Loucy (cell line): ENCODE measurements around the gene USP22.

Source experiments
- H2AFZ ChIP-seq: fragments of 200-600 bp; sonication (generic); 2 replicates; pipeline ENCODE4 v1.6.0; 2016; ENCODE audit warnings: antibody characterized with exemption, mild to moderate bottlenecking, low read length, moderate library complexity
- H3F3A ChIP-seq: fragments of 200-600 bp; 2 replicates; pipeline ENCODE4 v1.6.0; 2016; ENCODE audit warnings: antibody characterized with exemption, low read depth, mild to moderate bottlenecking
- H3K27me3 ChIP-seq: fragments of 200-600 bp; sonication (generic); 2 replicates; pipeline ENCODE4 v1.6.1; 2014; ENCODE audit warnings: low read length, mild to moderate bottlenecking; ENCODE audit not compliant: insufficient read depth, poor library complexity, severe bottlenecking
- H3K36me3 ChIP-seq: fragments of 200-600 bp; sonication (generic); 2 replicates; pipeline ENCODE4 v1.6.1; 2016; ENCODE audit warnings: low read length; ENCODE audit not compliant: insufficient read depth
- H3K4me1 ChIP-seq: fragments of 200-600 bp; sonication (generic); 2 replicates; pipeline ENCODE4 v1.5.1; 2014; ENCODE audit warnings: low read length, mild to moderate bottlenecking; ENCODE audit not compliant: insufficient read depth, poor library complexity, severe bottlenecking
- H3K4me2 ChIP-seq: fragments of 200-600 bp; sonication (generic); 2 replicates; pipeline ENCODE4 v1.6.0; 2014; ENCODE audit warnings: antibody characterized with exemption, low read length, low read depth, mild to moderate bottlenecking; ENCODE audit not compliant: poor library complexity, severe bottlenecking
- H3K4me3 ChIP-seq: fragments of 200-600 bp; sonication (generic); 2 replicates; pipeline ENCODE4 v1.5.1; 2014; ENCODE audit warnings: low read length, mild to moderate bottlenecking, mixed read lengths; ENCODE audit not compliant: poor library complexity, severe bottlenecking
- H3K79me2 ChIP-seq: fragments of 200-600 bp; sonication (generic); 2 replicates; pipeline ENCODE4 v1.6.1; 2014; ENCODE audit warnings: low read length; ENCODE audit not compliant: insufficient read depth
- H3K9ac ChIP-seq: fragments of 200-600 bp; sonication (generic); 2 replicates; pipeline ENCODE4 v1.6.0; 2014; ENCODE audit warnings: mild to moderate bottlenecking, low read depth, low read length, moderate library complexity; ENCODE audit not compliant: poor library complexity, severe bottlenecking
- H3K9me2 ChIP-seq: fragments of 200-600 bp; sonication (generic); replicated peaks from 2 replicates; pipeline ENCODE4 v1.6.1; 2016; ENCODE audit warnings: low read depth, low read length, mixed read lengths
- H3K9me3 ChIP-seq: fragments of 200-600 bp; sonication (generic); 2 replicates; pipeline ENCODE4 v1.6.1; 2014; ENCODE audit warnings: mild to moderate bottlenecking, antibody characterized with exemption, low read length, low read depth; ENCODE audit not compliant: insufficient read depth
- H4K20me1 ChIP-seq: fragments of 200-600 bp; sonication (generic); 2 replicates; pipeline ENCODE4 v1.6.0; 2014; ENCODE audit warnings: antibody characterized with exemption, low read length, mild to moderate bottlenecking; ENCODE audit not compliant: insufficient read depth, poor library complexity, severe bottlenecking
- EZH2phosphoT487 ChIP-seq: fragments of 200-600 bp; IDR thresholded peaks from 2 replicates; pipeline ENCODE4 v1.6.1; 2018; ENCODE audit warnings: antibody characterized with exemption, mild to moderate bottlenecking, moderate library complexity, borderline replicate concordance
- TF ChIP-seq, protein P1 (sequence below): fragments of 200-600 bp; sonication (generic); conservative IDR thresholded peaks from 2 replicates; pipeline ENCODE4 v1.5.1; 2014; ENCODE audit warnings: mild to moderate bottlenecking, antibody characterized with exemption, low read length

Gene USP22

DNA sequence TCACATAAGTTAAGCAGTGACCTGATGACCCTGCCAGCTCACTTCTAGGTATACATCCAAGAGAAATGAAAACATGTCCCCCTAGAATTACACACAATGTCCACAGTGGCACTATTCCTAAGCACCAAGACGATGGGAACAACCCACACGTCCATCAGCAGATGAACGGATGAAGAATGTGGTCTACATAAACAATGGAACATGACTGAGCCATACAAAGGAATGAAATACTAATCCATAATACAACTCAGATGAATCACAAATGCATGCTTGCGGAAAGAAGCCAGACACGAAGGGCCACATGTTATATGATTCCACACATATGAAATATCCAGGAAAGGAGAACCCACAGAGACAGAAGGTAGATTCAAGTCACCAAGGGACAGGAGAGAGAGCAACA lies 17.4 kb downstream of the USP22 start:
- H3K9me3 ChIP-seq = no peaks in the 10 kb centered on the region
- H3F3A ChIP-seq = no peaks in the 10 kb centered on the region
- TF ChIP-seq, protein P1, sequence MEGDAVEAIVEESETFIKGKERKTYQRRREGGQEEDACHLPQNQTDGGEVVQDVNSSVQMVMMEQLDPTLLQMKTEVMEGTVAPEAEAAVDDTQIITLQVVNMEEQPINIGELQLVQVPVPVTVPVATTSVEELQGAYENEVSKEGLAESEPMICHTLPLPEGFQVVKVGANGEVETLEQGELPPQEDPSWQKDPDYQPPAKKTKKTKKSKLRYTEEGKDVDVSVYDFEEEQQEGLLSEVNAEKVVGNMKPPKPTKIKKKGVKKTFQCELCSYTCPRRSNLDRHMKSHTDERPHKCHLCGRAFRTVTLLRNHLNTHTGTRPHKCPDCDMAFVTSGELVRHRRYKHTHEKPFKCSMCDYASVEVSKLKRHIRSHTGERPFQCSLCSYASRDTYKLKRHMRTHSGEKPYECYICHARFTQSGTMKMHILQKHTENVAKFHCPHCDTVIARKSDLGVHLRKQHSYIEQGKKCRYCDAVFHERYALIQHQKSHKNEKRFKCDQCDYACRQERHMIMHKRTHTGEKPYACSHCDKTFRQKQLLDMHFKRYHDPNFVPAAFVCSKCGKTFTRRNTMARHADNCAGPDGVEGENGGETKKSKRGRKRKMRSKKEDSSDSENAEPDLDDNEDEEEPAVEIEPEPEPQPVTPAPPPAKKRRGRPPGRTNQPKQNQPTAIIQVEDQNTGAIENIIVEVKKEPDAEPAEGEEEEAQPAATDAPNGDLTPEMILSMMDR = no peak
- TF ChIP-seq EZH2phosphoT487 = no peak
- H3K4me1 ChIP-seq = no peaks in the 10 kb centered on the region
- no peaks in the 10 kb centered on the region for H3K9me2 ChIP-seq
- H3K4me3 ChIP-seq = no peak overlapping the region
- H3K4me2 ChIP-seq = no peak overlapping the region
- H2AFZ ChIP-seq = no peak overlapping the region
- H3K36me3 ChIP-seq = peaks cover 86% of the 10 kb centered on the region
- H4K20me1 ChIP-seq = peaks cover 98% of the 10 kb centered on the region
- no peak overlapping the region for H3K9ac ChIP-seq
- peaks cover 100% of the 10 kb centered on the region for H3K79me2 ChIP-seq
- no peaks in the 10 kb centered on the region for H3K27me3 ChIP-seq

DNA sequence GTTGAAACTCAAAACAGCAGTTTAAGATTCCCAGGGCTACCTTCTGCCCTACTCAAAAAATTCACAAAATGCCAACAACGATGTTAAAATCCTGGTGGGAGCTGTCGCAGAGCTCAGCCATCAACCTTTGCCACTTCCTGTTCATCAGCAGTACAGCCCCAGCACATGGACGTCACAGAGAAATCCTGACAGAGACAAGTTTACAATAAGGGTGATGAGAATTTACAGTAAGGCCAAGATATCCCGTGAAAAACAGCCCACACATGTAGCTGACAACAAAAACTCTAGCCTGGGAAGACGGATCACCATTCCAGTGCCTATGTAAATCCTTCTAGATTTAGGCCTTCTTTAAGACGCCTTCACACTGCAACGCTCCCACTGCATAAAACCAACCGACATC lies 18.8 kb downstream of the USP22 start:
- no peaks in the 10 kb centered on the region for H3K27me3 ChIP-seq
- peaks cover 97% of the 10 kb centered on the region for H4K20me1 ChIP-seq
- TF ChIP-seq EZH2phosphoT487 = no peak
- TF ChIP-seq, protein P1 = no peak
- no peak overlapping the region for H3K9ac ChIP-seq
- H3K4me3 ChIP-seq = no peak overlapping the region
- H2AFZ ChIP-seq = no peak overlapping the region
- H3K4me2 ChIP-seq = no peak overlapping the region
- no peaks in the 10 kb centered on the region for H3K4me1 ChIP-seq
- H3K9me2 ChIP-seq = no peaks in the 10 kb centered on the region
- no peaks in the 10 kb centered on the region for H3K9me3 ChIP-seq
- peaks cover 93% of the 10 kb centered on the region for H3K36me3 ChIP-seq
- H3K79me2 ChIP-seq = peaks cover 100% of the 10 kb centered on the region
- no peaks in the 10 kb centered on the region for H3F3A ChIP-seq

DNA sequence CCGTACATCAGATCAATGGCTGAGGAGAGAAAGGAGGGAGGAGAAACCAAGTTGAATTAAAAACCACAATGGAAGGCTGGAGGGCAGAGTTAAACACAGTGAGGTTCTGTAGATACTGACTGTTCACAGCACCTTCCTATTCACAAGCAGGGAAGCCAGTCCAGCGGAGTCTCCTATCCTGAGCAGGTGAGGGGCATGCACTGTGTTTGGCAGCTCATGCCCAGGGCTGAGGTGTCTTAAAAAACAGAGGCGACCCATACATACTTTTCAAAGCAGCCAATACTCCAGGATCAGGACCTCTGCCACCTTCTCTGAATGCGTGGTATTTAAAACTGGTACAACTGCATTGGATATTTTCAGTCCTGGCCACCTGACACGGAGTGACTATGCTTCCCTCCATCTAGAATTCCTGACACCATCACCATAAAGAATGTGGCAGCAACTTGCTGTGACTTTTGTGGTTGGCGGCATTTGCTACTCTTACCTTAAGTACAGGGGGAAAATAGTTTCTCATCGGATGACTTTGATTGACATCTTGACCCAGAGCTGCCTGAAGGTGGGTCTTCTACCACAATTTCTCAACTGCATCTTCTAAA lies 21.5 kb downstream of the USP22 start:
- Histone ChIP-seq H3K4me1 (no peaks in the 10 kb centered on the region), H2AFZ (no peak overlapping the region), H3K9ac (no peak overlapping the region), H3K79me2 (peaks cover 100% of the 10 kb centered on the region), H3K27me3 (no peaks in the 10 kb centered on the region), H3K4me2 (no peak overlapping the region), H3F3A (no peaks in the 10 kb centered on the region), H4K20me1 (peaks cover 98% of the 10 kb centered on the region), H3K4me3 (no peak overlapping the region), H3K9me3 (no peaks in the 10 kb centered on the region), H3K36me3 (peaks cover 93% of the 10 kb centered on the region), H3K9me2 (no peaks in the 10 kb centered on the region)
- no peak for TF ChIP-seq EZH2phosphoT487
- TF ChIP-seq, protein P1 = no peak
